Adrenal gland (tissue), 5 donors: ENCODE data around the gene MACROD2.

Experiments used
- CTCF ChIP-seq, 6 experiments: fragments of 450-650 bp in 4 of 6; fragments of 200-600 bp in 2 of 6; sonication (generic) in 1 of 6; IDR thresholded peaks; 1 replicate in 5 of 6; 2 replicates in 1 of 6; pipeline versions ENCODE4 v1.5.1 to v1.8.0; 2016 to 2021; ENCODE audit warnings: antibody characterized with exemption in 6 of 6, mild to moderate bottlenecking in 2 of 6, moderate library complexity in 1 of 6
- POLR2A ChIP-seq, 2 donors: fragments of 450-650 bp; IDR thresholded peaks; one replicate each; pipeline ENCODE4 v1.6.1; 2017; ENCODE audit warnings: antibody characterized with exemption in 2 of 2, mild to moderate bottlenecking in 2 of 2, moderate library complexity in 1 of 2
- donor health status: DM: no; HTN: no; CAD: no.

DNA sequence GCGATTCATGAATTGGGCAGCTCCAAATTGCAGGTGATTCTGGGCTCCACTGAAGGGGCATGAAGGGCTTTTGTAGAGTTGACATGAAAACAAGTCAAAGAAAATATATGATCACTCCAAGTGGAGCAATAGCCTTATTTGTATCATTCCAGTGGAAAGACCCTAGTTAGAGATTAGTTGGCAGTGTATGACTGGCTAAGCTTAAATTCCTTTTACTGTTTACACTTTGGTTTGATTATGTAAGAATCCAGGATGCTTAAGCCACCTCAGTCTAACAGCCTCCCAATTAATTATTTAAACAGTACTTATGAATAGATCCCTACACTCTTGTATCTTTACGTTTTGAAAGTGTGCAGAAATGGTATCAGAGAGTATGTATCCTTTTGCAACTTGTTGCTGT lies 1865.5 kb downstream of the MACROD2 start:
- TF ChIP-seq CTCF (IDR thresholded peaks at IDR 0.05) (no peak), POLR2A (IDR thresholded peaks at IDR 0.05) (no peak)
